HG03025 (cell line): ENCODE measurements around the gene TMEM218.

Source experiments
- ATAC-seq: cut with Tn5 transposase; IDR thresholded peaks from one replicate; pipeline ENCODE4 v1.9.1; 2021; ENCODE audit warnings: mild to moderate bottlenecking, moderate library complexity; ENCODE audit not compliant: unreplicated experiment, low FRiP score

Gene TMEM218

GRCh38 chr11:125111343-125112207 is at the start of gene TMEM218:
Gene TMEM218, minus strand, starts transcription at chr11:125111626. Its CDS starts 9,385 bp downstream, at chr11:125102241.
- peak; percentile 98 for ATAC-seq

DNA sequence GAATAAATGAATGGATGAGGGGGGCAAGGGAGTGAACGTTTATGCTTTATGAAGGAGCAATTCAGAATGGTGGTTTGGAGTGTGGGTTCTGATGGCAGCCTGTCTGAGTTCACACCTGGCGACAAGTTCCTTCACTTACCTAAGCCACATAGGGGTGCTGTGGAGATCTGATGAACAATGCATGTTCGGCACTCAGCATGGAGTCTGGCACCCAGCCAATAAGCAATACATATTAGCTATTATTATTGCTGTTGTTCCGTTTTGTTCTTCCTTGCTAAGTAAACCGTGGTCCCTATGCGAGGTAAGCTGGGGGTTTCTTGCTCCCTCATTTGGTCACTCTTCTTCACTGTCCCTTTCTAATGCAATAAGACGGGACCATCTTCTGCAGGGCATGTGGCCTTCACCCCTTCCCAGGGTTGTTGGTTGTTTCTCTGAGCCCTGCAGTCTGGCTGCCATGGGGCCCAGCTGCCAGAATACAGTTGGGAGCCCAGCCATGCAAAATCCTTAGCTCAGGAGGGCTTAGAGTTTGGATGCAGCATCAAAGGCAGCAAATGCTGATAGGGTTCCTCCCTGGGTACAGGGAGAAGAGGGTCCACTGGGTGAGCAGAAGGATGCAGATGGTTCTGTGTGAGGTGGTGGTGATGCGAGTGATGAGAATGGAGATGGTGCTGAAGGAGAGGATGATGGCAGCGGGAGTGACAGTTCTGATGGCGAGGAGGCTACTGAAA is 46.7 kb upstream of the TMEM218 start:
- ATAC-seq, result no peak

- no peak for ATAC-seq
These were observed 45.8 kb upstream of the TMEM218 start for GRCh38 chr11:125157118-125157733.

DNA sequence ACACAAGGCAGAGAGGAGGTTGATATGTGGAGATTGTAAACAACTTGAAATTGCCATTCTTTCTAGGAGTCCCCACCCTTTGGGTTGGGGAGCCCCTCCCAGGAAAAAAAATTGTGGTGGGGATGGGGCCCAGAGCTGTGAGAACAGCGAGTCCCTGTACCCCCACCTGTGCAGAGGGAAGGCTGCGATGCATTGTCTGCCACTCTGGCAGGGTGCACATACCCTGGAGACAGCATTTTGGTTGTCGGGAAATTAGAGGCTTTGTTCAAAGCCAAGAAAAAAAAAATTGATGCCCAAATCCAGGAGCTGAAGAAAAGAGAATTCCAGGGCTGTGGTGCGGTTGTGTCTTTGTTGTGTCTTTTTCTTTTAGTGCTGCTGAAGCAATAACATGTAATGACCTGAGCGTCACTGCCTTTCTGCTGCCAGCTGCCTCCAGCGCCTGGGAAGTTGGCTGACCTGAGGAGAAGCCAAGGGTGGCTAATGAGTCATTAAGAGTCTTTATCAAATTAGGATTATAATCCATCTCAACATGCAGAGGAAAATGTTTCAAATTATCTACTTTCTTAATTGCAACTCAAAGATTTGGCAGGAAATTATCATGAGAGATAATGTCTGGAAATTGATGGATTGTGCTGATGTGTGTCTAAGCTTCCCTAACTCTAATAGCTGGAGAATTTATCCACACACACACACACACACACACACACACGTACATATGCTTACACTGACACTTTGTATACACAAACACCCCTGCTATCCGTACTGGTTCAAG is 45.1 kb upstream of the TMEM218 start:
- no peak for ATAC-seq

- no peak for ATAC-seq
These were observed 44.3 kb upstream of the TMEM218 start for GRCh38 chr11:125155767-125156166.

- no peak for ATAC-seq
These were observed 43.6 kb upstream of the TMEM218 start for GRCh38 chr11:125155100-125155444.

GRCh38 chr11:125154378-125155099 is 43.1 kb upstream of the TMEM218 start:
- ATAC-seq, result no peak

- no peak for ATAC-seq
These were observed 42.4 kb upstream of the TMEM218 start for GRCh38 chr11:125153837-125154236.

DNA sequence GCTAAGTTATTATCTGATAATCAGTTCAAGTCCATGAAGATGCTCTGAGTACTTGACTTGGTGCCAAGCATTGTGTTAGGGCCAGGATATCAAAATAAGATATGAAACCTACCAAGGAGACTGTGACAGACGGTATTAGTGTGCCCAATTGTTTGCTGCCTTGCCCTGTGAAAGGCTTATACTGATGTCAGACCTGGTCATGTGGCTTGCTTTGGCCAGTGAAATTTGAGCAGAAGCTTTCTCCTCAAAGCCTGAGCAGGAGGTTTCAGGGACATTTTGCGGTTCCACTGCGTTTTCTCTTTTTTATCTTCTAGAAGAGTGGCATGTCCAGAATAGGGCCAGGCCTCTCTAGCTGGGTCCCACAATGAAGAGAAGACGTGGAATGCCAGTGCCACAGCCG is 37.3 kb upstream of the TMEM218 start:
- no peak for ATAC-seq

DNA sequence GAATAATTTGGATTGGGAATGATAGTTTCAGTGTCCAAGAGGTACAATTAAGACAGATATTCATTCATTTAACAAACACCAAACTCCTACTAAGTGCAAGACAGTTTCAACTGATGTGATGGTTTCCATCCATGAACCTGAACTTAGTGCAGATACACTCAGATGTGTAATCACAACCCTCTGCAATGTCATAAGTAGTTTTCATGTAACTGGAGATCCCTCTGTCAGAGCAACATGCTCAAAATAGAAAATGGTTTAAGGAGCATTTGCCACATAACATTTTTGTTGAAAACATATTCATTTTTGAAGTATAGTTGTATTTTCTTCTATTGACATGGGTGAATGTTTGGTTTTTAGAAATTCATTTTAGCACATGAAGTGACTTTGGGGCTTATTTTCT is 36.6 kb upstream of the TMEM218 start:
- ATAC-seq, result no peak

DNA sequence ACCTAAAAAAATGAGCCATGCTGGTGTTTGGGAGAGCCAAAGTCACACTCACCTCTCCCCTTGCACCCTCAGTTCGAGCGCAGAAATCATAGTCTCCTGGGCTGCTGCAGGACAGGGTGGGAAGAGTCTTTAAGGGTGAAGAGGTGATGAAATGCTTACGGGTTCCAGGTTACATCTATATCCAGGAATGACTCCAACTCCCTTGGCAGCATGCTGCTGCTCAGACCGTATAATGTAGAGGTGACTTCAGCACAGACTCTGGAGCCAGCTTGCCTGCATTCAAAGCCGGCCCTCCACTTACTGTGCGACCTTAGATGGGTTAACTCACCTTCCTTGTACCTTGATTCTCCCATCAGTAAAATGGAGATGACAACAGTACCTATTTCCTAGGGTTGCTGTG is 35.9 kb upstream of the TMEM218 start:
- no peak for ATAC-seq

GRCh38 chr11:125146232-125146631 is 34.8 kb upstream of the TMEM218 start:
- ATAC-seq, result no peak

DNA sequence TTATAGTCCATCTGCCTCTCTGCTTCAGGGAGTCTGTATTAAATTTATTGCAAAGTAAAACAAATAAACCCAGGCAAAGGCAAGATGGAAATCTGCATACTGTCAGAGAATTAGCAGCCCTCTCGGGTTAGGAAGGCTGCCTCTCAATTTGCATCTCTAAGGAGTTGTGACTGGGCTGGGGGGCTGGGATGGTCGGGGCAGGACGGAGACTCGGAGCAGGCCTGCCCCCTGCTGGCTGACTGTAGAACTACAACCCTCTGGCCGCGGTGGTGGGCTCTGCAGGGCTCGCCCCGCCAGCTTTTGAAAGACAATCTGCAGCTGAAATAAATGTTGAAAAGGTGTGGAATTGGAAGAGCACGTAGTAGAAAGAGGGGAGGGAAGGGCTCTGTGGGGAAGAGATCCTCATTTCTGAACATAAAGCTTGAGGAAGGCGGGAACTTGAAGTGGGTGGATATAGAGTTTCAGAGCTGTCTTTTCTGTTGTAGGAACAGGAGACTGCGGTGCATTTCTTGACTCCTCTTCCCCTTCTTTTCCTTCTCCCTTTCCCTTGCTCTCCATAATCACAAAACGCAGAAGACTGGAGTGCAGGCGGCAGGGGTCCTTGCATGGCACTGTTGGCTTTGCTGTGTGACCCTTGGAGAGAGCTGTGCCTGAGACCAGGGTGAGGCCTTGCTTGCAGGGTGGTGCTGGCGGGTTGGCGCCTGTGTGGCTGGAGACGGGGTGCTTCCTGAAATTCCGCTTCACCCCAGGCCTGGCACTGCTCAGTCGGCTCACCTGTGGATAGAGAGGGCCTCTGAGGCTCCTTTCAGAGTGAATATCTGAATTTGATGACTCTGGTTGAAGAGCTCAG is 30.5 kb upstream of the TMEM218 start:
- no peak for ATAC-seq

GRCh38 chr11:125141178-125141577 is 29.8 kb upstream of the TMEM218 start:
- no peak for ATAC-seq

DNA sequence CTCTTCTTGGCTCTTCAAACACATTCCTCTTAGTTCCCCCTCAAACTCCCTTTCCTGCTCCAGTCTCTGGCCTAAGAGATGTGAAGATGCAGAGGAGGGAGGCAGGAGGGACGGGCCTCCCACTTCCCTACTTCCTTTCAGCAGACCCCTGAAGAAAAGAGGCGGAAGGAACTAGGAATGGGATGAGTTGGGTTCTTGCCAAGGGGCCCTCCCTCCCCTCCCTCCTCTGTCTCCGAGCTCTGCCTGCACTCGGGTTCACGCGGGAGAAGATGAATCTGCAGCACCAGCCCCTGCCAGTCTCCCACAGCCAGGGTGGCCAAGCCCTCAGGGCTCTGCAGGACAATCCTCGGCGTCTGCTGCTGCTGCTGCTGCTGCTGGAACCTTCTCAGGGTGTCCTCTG is 28.8 kb upstream of the TMEM218 start:
- ATAC-seq, result no peak

GRCh38 chr11:125139778-125140177 is 28.4 kb upstream of the TMEM218 start:
- ATAC-seq, result no peak

GRCh38 chr11:125138966-125139365 is 27.5 kb upstream of the TMEM218 start:
- no peak for ATAC-seq

DNA sequence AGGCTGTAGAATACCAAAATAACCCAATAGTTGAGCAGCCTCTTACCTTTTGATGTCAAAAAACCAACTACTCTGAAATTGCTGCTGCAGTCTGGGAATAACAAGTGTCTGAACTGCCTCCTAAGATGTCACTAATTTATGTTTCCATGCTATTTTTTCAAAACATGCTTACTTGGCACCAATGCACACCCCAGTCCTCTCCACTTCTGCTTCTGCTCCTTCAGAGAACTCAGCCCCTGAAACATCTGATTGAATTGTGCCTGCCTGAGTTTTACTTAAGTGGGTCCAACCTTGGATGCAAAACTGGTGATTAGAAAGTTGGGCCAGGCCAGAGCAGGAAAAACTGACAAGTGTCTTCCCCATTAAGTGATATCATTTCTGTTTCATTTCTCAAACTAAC is 24.6 kb upstream of the TMEM218 start:
- no peak for ATAC-seq

DNA sequence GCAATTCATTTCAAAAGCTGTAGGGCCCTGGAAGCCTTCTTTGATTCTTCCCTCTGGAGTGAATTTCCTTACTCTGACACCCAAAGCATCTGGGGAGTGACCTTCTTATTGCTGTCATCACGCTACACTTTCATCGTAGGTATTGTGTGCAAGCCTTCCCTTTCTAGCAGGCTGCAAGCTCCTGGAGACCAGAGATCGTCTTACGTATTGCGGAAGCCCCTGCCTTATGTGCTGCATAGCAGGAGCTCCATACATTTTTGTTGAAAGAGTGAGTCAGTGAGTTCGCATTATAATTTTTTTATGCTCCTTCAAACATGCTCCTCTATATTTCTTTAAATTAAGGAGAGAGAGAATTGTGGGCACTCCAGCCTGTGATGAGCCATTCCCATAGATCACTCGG is 21.2 kb upstream of the TMEM218 start:
- no peak for ATAC-seq
